ENCODE measurements around the gene PPP1R3E. TPM values are rescaled to one million over a fixed set of nuclear protein-coding genes. Genes with fewer than 3 reads are reported as not detected.

PPP1R3E gene
- total RNA-seq, 1 experiment from 2014 or later, result 7.8 TPM

DNA sequence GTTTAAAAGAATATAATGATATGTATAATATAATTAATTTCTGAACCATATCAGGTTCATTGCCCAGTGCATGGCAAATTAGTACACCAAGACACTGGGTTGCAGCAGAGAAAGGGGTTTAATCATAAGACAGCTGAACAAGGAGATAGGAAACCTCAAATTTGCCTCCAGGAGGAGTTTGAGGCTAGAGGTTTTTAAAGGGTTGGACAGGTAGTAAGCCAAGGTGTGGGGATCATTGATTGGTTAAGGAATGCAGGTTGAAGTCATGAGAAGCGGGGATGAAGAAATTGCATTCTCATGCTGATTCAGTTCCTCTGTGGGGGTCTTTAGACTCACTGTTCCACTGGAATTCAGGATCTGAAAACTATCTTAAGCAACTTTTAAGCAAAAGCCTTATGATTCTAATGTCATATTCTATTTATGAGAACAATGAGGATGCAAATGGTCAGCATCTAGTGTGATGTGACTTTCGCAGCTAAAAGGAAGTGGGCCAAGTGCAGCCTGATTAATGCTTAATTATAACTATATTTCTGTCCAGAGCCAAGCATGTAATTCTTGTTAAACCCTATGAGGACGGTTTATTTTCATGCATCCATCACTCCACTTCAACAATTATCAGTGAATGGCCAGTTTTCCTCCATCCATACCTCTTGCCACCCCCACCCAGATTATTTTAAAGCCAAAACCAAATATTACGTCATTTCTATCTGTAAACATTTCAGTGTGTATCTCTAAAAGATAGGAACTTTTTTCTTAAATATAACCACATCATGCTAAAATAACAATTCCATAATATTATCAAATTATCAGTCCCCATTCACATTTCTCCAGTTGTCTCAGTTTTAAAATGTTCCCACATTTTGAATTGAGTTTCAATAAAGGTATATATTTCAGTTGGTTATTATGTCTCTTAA, 50.0 kb downstream of the PPP1R3E start:
- intact Hi-C loops (cut with micrococcal nuclease), result no loop called here

DNA sequence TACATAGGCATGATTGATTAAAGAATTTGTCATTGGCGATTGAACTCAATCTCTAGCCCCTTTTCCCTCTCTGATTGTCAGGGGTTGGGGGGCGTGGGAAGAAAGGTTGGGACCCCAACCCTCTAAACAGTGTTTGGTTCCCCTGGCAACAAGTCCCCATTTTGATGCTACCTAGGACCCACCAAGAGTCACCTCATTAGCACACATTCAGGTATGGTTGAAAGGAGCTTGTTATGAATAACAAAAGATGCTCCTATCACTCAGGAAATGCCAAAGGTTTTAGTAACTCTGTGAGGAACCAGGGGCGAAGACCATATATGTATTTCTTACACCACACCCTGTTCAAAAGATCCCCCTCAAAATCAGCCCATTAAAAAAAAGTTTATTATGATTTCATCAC, 50.7 kb downstream of the PPP1R3E start:
- Mint-ChIP-seq H3K9me3 (ENCODE audit: unreplicated experiment) (no peaks in the 10 kb centered on the region), H3K27me3 (ENCODE audit: insufficient read depth, unreplicated experiment) (no peaks in the 10 kb centered on the region), H3K36me3 (ENCODE audit: insufficient read depth, unreplicated experiment) (no peaks in the 10 kb centered on the region), H3K27ac (ENCODE audit: low read depth, unreplicated experiment) (no peak overlapping the region), H3K4me3 (ENCODE audit: unreplicated experiment) (no peak overlapping the region), H3K4me1 (ENCODE audit: insufficient read depth, unreplicated experiment) (no peaks in the 10 kb centered on the region)
- POLR2A ChIA-PET, result no interaction called here
- TF ChIP-seq, protein P1, sequence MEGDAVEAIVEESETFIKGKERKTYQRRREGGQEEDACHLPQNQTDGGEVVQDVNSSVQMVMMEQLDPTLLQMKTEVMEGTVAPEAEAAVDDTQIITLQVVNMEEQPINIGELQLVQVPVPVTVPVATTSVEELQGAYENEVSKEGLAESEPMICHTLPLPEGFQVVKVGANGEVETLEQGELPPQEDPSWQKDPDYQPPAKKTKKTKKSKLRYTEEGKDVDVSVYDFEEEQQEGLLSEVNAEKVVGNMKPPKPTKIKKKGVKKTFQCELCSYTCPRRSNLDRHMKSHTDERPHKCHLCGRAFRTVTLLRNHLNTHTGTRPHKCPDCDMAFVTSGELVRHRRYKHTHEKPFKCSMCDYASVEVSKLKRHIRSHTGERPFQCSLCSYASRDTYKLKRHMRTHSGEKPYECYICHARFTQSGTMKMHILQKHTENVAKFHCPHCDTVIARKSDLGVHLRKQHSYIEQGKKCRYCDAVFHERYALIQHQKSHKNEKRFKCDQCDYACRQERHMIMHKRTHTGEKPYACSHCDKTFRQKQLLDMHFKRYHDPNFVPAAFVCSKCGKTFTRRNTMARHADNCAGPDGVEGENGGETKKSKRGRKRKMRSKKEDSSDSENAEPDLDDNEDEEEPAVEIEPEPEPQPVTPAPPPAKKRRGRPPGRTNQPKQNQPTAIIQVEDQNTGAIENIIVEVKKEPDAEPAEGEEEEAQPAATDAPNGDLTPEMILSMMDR (IDR thresholded peaks at IDR 0.05; ENCODE audit: unreplicated experiment), result no peak
- no peak for DNase-seq (ENCODE audit: unreplicated experiment)
- no TSS peak for BruUV-seq (replicated peaks)
- CTCF ChIA-PET, result no interaction called here
- intact Hi-C loops (cut with micrococcal nuclease), result no loop called here

More for the DNA sequence above, 50.0 kb downstream of the PPP1R3E start:
- no peaks in the 10 kb centered on the region for H3K36me3 Mint-ChIP-seq (ENCODE audit: insufficient read depth, unreplicated experiment)
- H3K4me1 Mint-ChIP-seq (ENCODE audit: insufficient read depth, unreplicated experiment), result no peaks in the 10 kb centered on the region
- TF ChIP-seq, protein P1 (IDR thresholded peaks at IDR 0.05; ENCODE audit: unreplicated experiment), result no peak
- DNase-seq (ENCODE audit: unreplicated experiment), result no peak
- BruUV-seq (replicated peaks), result no TSS peak
- ChIA-PET POLR2A (no interaction called here), CTCF (no interaction called here)
- H3K9me3 Mint-ChIP-seq (ENCODE audit: unreplicated experiment), result no peaks in the 10 kb centered on the region
- no peak overlapping the region for H3K27ac Mint-ChIP-seq (ENCODE audit: low read depth, unreplicated experiment)
- no peaks in the 10 kb centered on the region for H3K27me3 Mint-ChIP-seq (ENCODE audit: insufficient read depth, unreplicated experiment)
- no peak overlapping the region for H3K4me3 Mint-ChIP-seq (ENCODE audit: unreplicated experiment)

DNA sequence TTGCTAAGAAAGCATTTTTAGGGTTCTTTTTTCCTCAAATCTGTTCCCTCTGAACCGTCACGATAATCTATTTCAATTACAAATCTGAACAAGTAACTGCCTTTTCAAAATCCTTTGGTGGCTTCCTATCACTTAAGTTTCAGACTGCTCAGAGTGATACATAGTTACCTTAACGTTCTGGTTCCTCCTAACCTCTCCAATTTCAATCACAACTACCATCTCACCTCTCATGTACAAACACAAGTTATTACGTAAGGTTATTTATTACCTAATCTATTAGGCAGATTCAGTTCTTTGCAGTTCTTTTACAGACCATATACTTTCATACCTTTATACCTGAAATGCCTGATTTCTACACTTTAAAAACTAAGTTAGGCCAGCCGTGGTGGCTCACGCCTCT, 52.8 kb downstream of the PPP1R3E start:
- POLR2A ChIA-PET, result interaction anchor here (1.0 kb wide), 1 partner anchor 40 kb away, joined by 3 read pairs; no protein-coding TSS in a partner anchor

DNA sequence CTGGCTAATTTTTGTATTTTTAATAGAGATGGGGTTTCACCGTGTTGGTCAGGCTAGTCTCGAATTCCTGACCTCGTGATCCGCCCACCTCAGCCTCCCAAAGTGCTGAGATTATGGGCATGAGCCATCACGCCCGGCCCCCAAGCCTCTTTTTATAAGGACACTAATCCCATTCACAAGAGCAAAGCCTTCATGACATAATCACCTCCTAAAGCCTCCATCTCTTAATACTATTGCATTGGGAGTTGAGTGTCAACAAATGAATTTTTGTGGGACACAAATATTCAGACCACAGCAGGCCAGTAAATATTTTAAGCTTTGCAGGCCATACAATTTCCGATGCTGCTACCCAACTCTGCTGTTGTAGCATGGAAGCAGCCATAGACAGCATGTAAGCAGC, 54.1 kb downstream of the PPP1R3E start:
- Mint-ChIP-seq H3K9me3 (ENCODE audit: unreplicated experiment) (no peaks in the 10 kb centered on the region), H3K4me3 (ENCODE audit: unreplicated experiment) (no peak overlapping the region), H3K27me3 (ENCODE audit: insufficient read depth, unreplicated experiment) (no peaks in the 10 kb centered on the region), H3K4me1 (ENCODE audit: insufficient read depth, unreplicated experiment) (no peaks in the 10 kb centered on the region), H3K36me3 (ENCODE audit: insufficient read depth, unreplicated experiment) (no peaks in the 10 kb centered on the region), H3K27ac (ENCODE audit: low read depth, unreplicated experiment) (no peak overlapping the region)
- ChIA-PET POLR2A (interaction anchor here (0.9 kb wide), 1 partner anchor 15 kb away, joined by 5 read pairs; no protein-coding TSS in a partner anchor), CTCF (interaction anchor here (0.6 to 1.1 kb wide), 5 partner anchors 10 to 483 kb away, joined by 3 to 5 read pairs (median 4); partner anchors contain the start of gene RNF212B)
- BruUV-seq (replicated peaks), result no TSS peak
- intact Hi-C loops (cut with micrococcal nuclease), result no loop called here
- TF ChIP-seq, protein P1 (IDR thresholded peaks at IDR 0.05; ENCODE audit: unreplicated experiment), result no peak
- DNase-seq (ENCODE audit: unreplicated experiment), result no peak

More for the DNA sequence above, 52.8 kb downstream of the PPP1R3E start:
- no peak for DNase-seq (ENCODE audit: unreplicated experiment)
- no peaks in the 10 kb centered on the region for H3K4me1 Mint-ChIP-seq (ENCODE audit: insufficient read depth, unreplicated experiment)
- CTCF ChIA-PET, result interaction anchor here (0.6 to 1.0 kb wide), 5 partner anchors 9 to 309 kb away, joined by 3 to 4 read pairs (median 3); no protein-coding TSS in a partner anchor
- H3K9me3 Mint-ChIP-seq (ENCODE audit: unreplicated experiment), result no peaks in the 10 kb centered on the region
- intact Hi-C loops (cut with micrococcal nuclease), result no loop called here
- H3K4me3 Mint-ChIP-seq (ENCODE audit: unreplicated experiment), result no peak overlapping the region
- H3K27me3 Mint-ChIP-seq (ENCODE audit: insufficient read depth, unreplicated experiment), result no peaks in the 10 kb centered on the region
- no peak overlapping the region for H3K27ac Mint-ChIP-seq (ENCODE audit: low read depth, unreplicated experiment)
- no peaks in the 10 kb centered on the region for H3K36me3 Mint-ChIP-seq (ENCODE audit: insufficient read depth, unreplicated experiment)
- BruUV-seq (replicated peaks), result no TSS peak
- TF ChIP-seq, protein P1 (IDR thresholded peaks at IDR 0.05; ENCODE audit: unreplicated experiment), result no peak

Other genes starting within 250 kb of the PPP1R3E start
- gene CDH24, start 245.3 kb downstream of the PPP1R3E start, total RNA-seq (2022), result 2.6 and 4.9 TPM in 2 replicates
- gene ACIN1, start 207.7 kb downstream of the PPP1R3E start, total RNA-seq (2022), result 197 and 213 TPM in 2 replicates
- 39.6 and 54.8 TPM in 2 replicates for gene C14orf119, start 207.4 kb downstream of the PPP1R3E start, total RNA-seq (2022)
- not detected in 2 replicates for gene CIROP, start 197.9 kb downstream of the PPP1R3E start, total RNA-seq (2022)
- gene CEBPE, start 183.6 kb downstream of the PPP1R3E start, total RNA-seq (2022), result not detected in 2 replicates
- 1.5 and 2.4 TPM in 2 replicates for gene SLC7A8, start 119.2 kb downstream of the PPP1R3E start, total RNA-seq (2022)
- not detected in 2 replicates for gene RNF212B, start 64.9 kb downstream of the PPP1R3E start, total RNA-seq (2022)
- gene HOMEZ, start 16.7 kb downstream of the PPP1R3E start, total RNA-seq (2022), result 6.6 and 9.3 TPM in 2 replicates
- gene BCL2L2, start 4.0 kb upstream of the PPP1R3E start, total RNA-seq (2022), result 41.2 and 42.5 TPM in 2 replicates
- 153 and 167 TPM in 2 replicates for gene PABPN1, start 18.6 kb upstream of the PPP1R3E start, total RNA-seq (2022)
- gene SLC22A17, start 50.0 kb upstream of the PPP1R3E start, total RNA-seq (2022), result not detected in 2 replicates
- gene EFS, start 62.3 kb upstream of the PPP1R3E start, total RNA-seq (2022), result not detected in 2 replicates
- not detected in 2 replicates for gene IL25, start 70.0 kb upstream of the PPP1R3E start, total RNA-seq (2022)
- not detected in 2 replicates for gene CMTM5, start 74.2 kb upstream of the PPP1R3E start, total RNA-seq (2022)
- gene MYH6, start 105.4 kb upstream of the PPP1R3E start, total RNA-seq (2022), result not detected in 2 replicates
- not detected in 2 replicates for gene MYH7, start 132.8 kb upstream of the PPP1R3E start, total RNA-seq (2022)
- gene NGDN, start 166.8 kb upstream of the PPP1R3E start, total RNA-seq (2022), result 44.5 and 46.8 TPM in 2 replicates
- gene ZFHX2, start 248.9 kb upstream of the PPP1R3E start, total RNA-seq (2022), result 1.8 and 2.1 TPM in 2 replicates

Measured in MCF 10A (cell line).